GM23338 (cell line): ENCODE data around the gene NPAS4. TPM values are rescaled to one million over a fixed set of nuclear protein-coding genes. Genes with fewer than 3 reads are reported as not detected.

ENCODE experiments used
- ATAC-seq: fragments of 200-7000 bp; cut with Tn5 transposase; 3 replicates; pipeline ENCODE4 v1.9.1; 2020
- DNase-seq: peaks from one replicate; pipeline ENCODE4 v3.0.0-alpha.2; 2015; ENCODE audit warnings: low spot score
- H2AFZ ChIP-seq: fragments of 200-600 bp; sonication (generic); 2 replicates; pipeline ENCODE4 v1.8.0; 2016; ENCODE audit warnings: antibody characterized with exemption, mild to moderate bottlenecking, moderate library complexity
- H3F3A ChIP-seq: fragments of 200-600 bp; sonication (generic); replicated peaks from 2 replicates; pipeline ENCODE4 v1.8.0; 2017; ENCODE audit warnings: antibody characterized with exemption, mixed run types, low read depth
- H3K27ac ChIP-seq: fragments of 200-600 bp; sonication (generic); 2 replicates; pipeline ENCODE4 v1.6.1; 2016; ENCODE audit warnings: low read depth
- H3K27me3 ChIP-seq: fragments of 200-600 bp; sonication (generic); 2 replicates; pipeline ENCODE4 v1.8.0; 2016; ENCODE audit warnings: mild to moderate bottlenecking, mixed run types, moderate library complexity; ENCODE audit not compliant: insufficient read depth
- H3K36me3 ChIP-seq: fragments of 200-600 bp; sonication (generic); 2 replicates; pipeline ENCODE4 v1.8.0; 2016; ENCODE audit warnings: mild to moderate bottlenecking; ENCODE audit not compliant: insufficient read depth
- H3K4me1 ChIP-seq: fragments of 200-600 bp; sonication (generic); 2 replicates; pipeline ENCODE4 v1.8.0; 2016; ENCODE audit warnings: mild to moderate bottlenecking, moderate library complexity; ENCODE audit not compliant: insufficient read depth
- H3K4me2 ChIP-seq: fragments of 200-600 bp; sonication (generic); 2 replicates; pipeline ENCODE4 v1.7.1; 2017; ENCODE audit warnings: mixed run types
- H3K4me3 ChIP-seq: fragments of 200-600 bp; sonication (generic); 2 replicates; pipeline ENCODE4 v1.6.1; 2016; ENCODE audit warnings: mixed run types
- H3K79me2 ChIP-seq: fragments of 200-600 bp; sonication (generic); replicated peaks from 2 replicates; pipeline ENCODE4 v1.8.0; 2017; ENCODE audit warnings: mild to moderate bottlenecking; ENCODE audit not compliant: insufficient read depth
- H3K9me2 ChIP-seq: fragments of 200-600 bp; sonication (generic); 2 replicates; pipeline ENCODE4 v1.8.0; 2017; ENCODE audit not compliant: insufficient read depth
- H4K20me1 ChIP-seq: fragments of 200-600 bp; sonication (generic); replicated peaks from 2 replicates; pipeline ENCODE4 v1.8.0; 2017; ENCODE audit warnings: mild to moderate bottlenecking; ENCODE audit not compliant: insufficient read depth
- H3K27ac Mint-ChIP-seq: 2 replicates; pipeline ENCODE4 v1.8.0; 2020; ENCODE audit warnings: inconsistent platforms, mild to moderate bottlenecking, moderate library complexity, mixed read lengths
- H3K27me3 Mint-ChIP-seq: 3 replicates; pipeline ENCODE4 v1.8.0; 2022; ENCODE audit warnings: low read depth, mild to moderate bottlenecking, moderate library complexity, mixed read lengths, inconsistent platforms; ENCODE audit not compliant: insufficient read depth, poor library complexity
- H3K36me3 Mint-ChIP-seq: 3 replicates; pipeline ENCODE4 v1.8.0; 2021; ENCODE audit warnings: low read depth, mild to moderate bottlenecking, inconsistent platforms, moderate library complexity, mixed read lengths
- H3K4me1 Mint-ChIP-seq: 3 replicates; pipeline ENCODE4 v1.8.0; 2020; ENCODE audit warnings: mild to moderate bottlenecking, inconsistent platforms, mixed read lengths
- H3K4me3 Mint-ChIP-seq: 3 replicates; pipeline ENCODE4 v1.8.0; 2021; ENCODE audit warnings: moderate library complexity, mild to moderate bottlenecking, inconsistent platforms, mixed read lengths
- H3K9me3 Mint-ChIP-seq: 3 replicates; pipeline ENCODE4 v1.8.0; 2020; ENCODE audit warnings: moderate library complexity, mild to moderate bottlenecking, inconsistent platforms, mixed read lengths
- CREB1 ChIP-seq: fragments of 250-450 bp; sonication (Bioruptor Pico); IDR thresholded peaks from 2 replicates; pipeline ENCODE4 v1.5.0; 2020; ENCODE audit warnings: low read depth, mild to moderate bottlenecking, moderate library complexity
- JUNB ChIP-seq: IDR thresholded peaks from one replicate; pipeline ENCODE4 v1.6.1; 2016; ENCODE audit warnings: antibody characterized with exemption; ENCODE audit not compliant: unreplicated experiment
- NANOG ChIP-seq: IDR thresholded peaks from 2 replicates; pipeline ENCODE4 v1.6.1; 2016; ENCODE audit warnings: antibody characterized with exemption, borderline replicate concordance
- POLR2AphosphoS5 ChIP-seq: IDR thresholded peaks from 2 replicates; pipeline ENCODE4 v1.6.1; 2016; ENCODE audit warnings: antibody characterized with exemption, low read depth
- STAT1 ChIP-seq: IDR thresholded peaks from one replicate; pipeline ENCODE4 v1.6.1; 2016; ENCODE audit warnings: antibody characterized with exemption; ENCODE audit not compliant: unreplicated experiment
- ZNF114 ChIP-seq: fragments of 250-450 bp; sonication (Bioruptor Pico); IDR thresholded peaks from 2 replicates; pipeline ENCODE4 v1.5.0; 2020; ENCODE audit warnings: mild to moderate bottlenecking, moderate library complexity
- polyA plus RNA-seq: library from polyadenylated mRNA; unstranded; fragments of >200 nt; fragmentation: Nextera tagmentation; extraction: Ambion mirVana; gene quantifications from 2 replicates; pipeline ENCODE4 v1.2.1, GENCODE V29; 2016
- total RNA-seq: library from RNA; depleted of rRNA; stranded (reverse); fragments of >200 nt; shearing (Covaris generic); gene quantifications from 2 replicates; pipeline ENCODE4 v1.2.3, GENCODE V29; 2014
- TF ChIP-seq, protein P1 (sequence below), 2 experiments: fragments of 200-600 bp in 1 of 2; sonication (generic) in 1 of 2; conservative IDR thresholded peaks; 2 replicates each; pipeline versions ENCODE4 v1.5.1 to v1.6.1; 2016 to 2017; ENCODE audit warnings: antibody characterized with exemption in 2 of 2, low read depth in 2 of 2, mild to moderate bottlenecking in 2 of 2, moderate library complexity in 1 of 2
- TF ChIP-seq, protein P2 (sequence below): IDR thresholded peaks from one replicate; pipeline ENCODE4 v1.6.1; 2018; ENCODE audit warnings: antibody characterized with exemption; ENCODE audit not compliant: unreplicated experiment
- TF ChIP-seq, protein P3 (sequence below): IDR thresholded peaks from 2 replicates; pipeline ENCODE4 v1.6.1; 2016; ENCODE audit warnings: antibody characterized with exemption
- TF ChIP-seq, protein P4 (sequence below): fragments of 250-450 bp; sonication (Bioruptor Pico); IDR thresholded peaks from 2 replicates; pipeline ENCODE4 v1.5.0; 2020; ENCODE audit warnings: mild to moderate bottlenecking, moderate library complexity

NPAS4 gene
- total and polyA plus RNA-seq, 2 experiments from 2014 or later, result 0.71 to 0.97 TPM

DNA sequence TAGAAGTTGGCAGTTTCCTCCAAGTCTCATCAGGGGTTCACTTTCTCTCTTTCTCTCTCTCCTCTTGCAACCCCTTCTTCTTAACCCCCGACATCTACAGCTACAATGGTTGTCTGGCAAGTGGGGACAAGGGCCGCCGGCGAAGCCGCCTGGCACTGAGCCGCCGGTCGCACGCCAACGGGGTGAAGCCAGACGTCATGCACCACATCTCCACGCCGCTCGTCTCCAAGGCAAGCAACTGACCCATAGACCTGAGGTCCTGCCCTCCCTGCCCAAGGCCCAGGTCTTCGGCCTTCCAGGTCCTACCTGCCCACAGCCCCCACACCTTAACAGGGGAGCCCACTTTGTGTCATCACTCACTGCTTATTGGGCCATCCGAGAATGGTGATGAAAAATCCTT is 50.3 kb downstream of the NPAS4 start (continued):
- TF ChIP-seq, protein P1, sequence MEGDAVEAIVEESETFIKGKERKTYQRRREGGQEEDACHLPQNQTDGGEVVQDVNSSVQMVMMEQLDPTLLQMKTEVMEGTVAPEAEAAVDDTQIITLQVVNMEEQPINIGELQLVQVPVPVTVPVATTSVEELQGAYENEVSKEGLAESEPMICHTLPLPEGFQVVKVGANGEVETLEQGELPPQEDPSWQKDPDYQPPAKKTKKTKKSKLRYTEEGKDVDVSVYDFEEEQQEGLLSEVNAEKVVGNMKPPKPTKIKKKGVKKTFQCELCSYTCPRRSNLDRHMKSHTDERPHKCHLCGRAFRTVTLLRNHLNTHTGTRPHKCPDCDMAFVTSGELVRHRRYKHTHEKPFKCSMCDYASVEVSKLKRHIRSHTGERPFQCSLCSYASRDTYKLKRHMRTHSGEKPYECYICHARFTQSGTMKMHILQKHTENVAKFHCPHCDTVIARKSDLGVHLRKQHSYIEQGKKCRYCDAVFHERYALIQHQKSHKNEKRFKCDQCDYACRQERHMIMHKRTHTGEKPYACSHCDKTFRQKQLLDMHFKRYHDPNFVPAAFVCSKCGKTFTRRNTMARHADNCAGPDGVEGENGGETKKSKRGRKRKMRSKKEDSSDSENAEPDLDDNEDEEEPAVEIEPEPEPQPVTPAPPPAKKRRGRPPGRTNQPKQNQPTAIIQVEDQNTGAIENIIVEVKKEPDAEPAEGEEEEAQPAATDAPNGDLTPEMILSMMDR (conservative IDR thresholded peaks at IDR 0.05; ENCODE audit: low read depth in 2 of 2), result no peak
- TF ChIP-seq JUNB (no peak), ZNF114 (CRISPR knock-in tag) (no peak), POLR2AphosphoS5 (no peak), STAT1 (no peak)

DNA sequence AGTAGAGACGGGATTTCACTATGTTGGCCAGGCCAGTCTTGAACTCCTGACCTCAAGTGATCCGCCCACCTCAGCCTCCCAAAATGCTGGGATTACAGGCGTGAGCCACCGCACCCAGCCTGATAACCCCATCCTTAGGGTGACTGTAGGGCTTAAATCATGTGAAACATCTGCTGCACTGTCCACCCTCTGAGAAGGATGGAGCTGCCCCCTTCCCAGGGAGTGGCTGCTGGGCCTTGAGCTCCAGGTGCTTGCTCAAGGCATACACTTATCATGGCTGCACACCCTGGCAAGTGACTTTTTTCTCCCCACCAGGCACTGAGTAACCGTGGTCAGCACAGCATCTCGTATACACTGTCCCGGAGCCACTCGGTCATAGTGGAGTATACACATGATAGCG is 51.2 kb downstream of the NPAS4 start:
- no peaks in the 10 kb centered on the region for H3K27me3 ChIP-seq
- no peaks in the 10 kb centered on the region; the same call in none of the 2 replicates for H4K20me1 ChIP-seq
- Mint-ChIP-seq H3K4me1 (peaks cover 35% of the 10 kb centered on the region), H3K36me3 (peaks cover 3% of the 10 kb centered on the region; the same call in 1 of the 3 replicates), H3K4me3 (no peak overlapping the region), H3K27me3 (peaks cover 9% of the 10 kb centered on the region), H3K9me3 (no peaks in the 10 kb centered on the region), H3K27ac (no peak overlapping the region)
- TF ChIP-seq STAT1, result no peak
- TF ChIP-seq, protein P2, sequence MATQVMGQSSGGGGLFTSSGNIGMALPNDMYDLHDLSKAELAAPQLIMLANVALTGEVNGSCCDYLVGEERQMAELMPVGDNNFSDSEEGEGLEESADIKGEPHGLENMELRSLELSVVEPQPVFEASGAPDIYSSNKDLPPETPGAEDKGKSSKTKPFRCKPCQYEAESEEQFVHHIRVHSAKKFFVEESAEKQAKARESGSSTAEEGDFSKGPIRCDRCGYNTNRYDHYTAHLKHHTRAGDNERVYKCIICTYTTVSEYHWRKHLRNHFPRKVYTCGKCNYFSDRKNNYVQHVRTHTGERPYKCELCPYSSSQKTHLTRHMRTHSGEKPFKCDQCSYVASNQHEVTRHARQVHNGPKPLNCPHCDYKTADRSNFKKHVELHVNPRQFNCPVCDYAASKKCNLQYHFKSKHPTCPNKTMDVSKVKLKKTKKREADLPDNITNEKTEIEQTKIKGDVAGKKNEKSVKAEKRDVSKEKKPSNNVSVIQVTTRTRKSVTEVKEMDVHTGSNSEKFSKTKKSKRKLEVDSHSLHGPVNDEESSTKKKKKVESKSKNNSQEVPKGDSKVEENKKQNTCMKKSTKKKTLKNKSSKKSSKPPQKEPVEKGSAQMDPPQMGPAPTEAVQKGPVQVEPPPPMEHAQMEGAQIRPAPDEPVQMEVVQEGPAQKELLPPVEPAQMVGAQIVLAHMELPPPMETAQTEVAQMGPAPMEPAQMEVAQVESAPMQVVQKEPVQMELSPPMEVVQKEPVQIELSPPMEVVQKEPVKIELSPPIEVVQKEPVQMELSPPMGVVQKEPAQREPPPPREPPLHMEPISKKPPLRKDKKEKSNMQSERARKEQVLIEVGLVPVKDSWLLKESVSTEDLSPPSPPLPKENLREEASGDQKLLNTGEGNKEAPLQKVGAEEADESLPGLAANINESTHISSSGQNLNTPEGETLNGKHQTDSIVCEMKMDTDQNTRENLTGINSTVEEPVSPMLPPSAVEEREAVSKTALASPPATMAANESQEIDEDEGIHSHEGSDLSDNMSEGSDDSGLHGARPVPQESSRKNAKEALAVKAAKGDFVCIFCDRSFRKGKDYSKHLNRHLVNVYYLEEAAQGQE, result no peak
- TF ChIP-seq, protein P1 (conservative IDR thresholded peaks at IDR 0.05; ENCODE audit: low read depth in 2 of 2), result no peak
- TF ChIP-seq, protein P3, sequence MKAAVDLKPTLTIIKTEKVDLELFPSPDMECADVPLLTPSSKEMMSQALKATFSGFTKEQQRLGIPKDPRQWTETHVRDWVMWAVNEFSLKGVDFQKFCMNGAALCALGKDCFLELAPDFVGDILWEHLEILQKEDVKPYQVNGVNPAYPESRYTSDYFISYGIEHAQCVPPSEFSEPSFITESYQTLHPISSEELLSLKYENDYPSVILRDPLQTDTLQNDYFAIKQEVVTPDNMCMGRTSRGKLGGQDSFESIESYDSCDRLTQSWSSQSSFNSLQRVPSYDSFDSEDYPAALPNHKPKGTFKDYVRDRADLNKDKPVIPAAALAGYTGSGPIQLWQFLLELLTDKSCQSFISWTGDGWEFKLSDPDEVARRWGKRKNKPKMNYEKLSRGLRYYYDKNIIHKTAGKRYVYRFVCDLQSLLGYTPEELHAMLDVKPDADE, result no peak
- TF ChIP-seq, protein P4, sequence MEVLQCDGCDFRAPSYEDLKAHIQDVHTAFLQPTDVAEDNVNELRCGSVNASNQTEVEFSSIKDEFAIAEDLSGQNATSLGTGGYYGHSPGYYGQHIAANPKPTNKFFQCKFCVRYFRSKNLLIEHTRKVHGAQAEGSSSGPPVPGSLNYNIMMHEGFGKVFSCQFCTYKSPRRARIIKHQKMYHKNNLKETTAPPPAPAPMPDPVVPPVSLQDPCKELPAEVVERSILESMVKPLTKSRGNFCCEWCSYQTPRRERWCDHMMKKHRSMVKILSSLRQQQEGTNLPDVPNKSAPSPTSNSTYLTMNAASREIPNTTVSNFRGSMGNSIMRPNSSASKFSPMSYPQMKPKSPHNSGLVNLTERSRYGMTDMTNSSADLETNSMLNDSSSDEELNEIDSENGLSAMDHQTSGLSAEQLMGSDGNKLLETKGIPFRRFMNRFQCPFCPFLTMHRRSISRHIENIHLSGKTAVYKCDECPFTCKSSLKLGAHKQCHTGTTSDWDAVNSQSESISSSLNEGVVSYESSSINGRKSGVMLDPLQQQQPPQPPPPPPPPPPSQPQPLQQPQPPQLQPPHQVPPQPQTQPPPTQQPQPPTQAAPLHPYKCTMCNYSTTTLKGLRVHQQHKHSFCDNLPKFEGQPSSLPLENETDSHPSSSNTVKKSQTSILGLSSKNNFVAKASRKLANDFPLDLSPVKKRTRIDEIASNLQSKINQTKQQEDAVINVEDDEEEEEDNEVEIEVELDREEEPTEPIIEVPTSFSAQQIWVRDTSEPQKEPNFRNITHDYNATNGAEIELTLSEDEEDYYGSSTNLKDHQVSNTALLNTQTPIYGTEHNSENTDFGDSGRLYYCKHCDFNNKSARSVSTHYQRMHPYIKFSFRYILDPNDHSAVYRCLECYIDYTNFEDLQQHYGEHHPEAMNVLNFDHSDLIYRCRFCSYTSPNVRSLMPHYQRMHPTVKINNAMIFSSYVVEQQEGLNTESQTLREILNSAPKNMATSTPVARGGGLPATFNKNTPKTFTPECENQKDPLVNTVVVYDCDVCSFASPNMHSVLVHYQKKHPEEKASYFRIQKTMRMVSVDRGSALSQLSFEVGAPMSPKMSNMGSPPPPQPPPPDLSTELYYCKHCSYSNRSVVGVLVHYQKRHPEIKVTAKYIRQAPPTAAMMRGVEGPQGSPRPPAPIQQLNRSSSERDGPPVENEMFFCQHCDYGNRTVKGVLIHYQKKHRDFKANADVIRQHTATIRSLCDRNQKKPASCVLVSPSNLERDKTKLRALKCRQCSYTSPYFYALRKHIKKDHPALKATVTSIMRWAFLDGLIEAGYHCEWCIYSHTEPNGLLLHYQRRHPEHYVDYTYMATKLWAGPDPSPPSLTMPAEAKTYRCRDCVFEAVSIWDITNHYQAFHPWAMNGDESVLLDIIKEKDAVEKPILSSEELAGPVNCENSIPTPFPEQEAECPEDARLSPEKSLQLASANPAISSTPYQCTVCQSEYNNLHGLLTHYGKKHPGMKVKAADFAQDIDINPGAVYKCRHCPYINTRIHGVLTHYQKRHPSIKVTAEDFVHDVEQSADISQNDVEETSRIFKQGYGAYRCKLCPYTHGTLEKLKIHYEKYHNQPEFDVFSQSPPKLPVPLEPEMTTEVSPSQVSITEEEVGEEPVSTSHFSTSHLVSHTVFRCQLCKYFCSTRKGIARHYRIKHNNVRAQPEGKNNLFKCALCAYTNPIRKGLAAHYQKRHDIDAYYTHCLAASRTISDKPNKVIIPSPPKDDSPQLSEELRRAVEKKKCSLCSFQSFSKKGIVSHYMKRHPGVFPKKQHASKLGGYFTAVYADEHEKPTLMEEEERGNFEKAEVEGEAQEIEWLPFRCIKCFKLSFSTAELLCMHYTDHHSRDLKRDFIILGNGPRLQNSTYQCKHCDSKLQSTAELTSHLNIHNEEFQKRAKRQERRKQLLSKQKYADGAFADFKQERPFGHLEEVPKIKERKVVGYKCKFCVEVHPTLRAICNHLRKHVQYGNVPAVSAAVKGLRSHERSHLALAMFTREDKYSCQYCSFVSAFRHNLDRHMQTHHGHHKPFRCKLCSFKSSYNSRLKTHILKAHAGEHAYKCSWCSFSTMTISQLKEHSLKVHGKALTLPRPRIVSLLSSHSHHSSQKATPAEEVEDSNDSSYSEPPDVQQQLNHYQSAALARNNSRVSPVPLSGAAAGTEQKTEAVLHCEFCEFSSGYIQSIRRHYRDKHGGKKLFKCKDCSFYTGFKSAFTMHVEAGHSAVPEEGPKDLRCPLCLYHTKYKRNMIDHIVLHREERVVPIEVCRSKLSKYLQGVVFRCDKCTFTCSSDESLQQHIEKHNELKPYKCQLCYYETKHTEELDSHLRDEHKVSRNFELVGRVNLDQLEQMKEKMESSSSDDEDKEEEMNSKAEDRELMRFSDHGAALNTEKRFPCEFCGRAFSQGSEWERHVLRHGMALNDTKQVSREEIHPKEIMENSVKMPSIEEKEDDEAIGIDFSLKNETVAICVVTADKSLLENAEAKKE, result no peak
- TF ChIP-seq CREB1, result no peak
- no peak for TF ChIP-seq POLR2AphosphoS5
- no peak for TF ChIP-seq NANOG
- TF ChIP-seq ZNF114 (CRISPR knock-in tag), result no peak
- ATAC-seq (no peak), DNase-seq (no peak)
- no peaks in the 10 kb centered on the region for H3K9me2 ChIP-seq
- H3K4me3 ChIP-seq, result no peak overlapping the region
- no peak overlapping the region for H3K4me2 ChIP-seq
- H3K27ac ChIP-seq, result no peak overlapping the region
- peaks cover 28% of the 10 kb centered on the region for H3K4me1 ChIP-seq
- H3F3A ChIP-seq, result 0 out of 2 replicates have a peak, but pooled peaks cover 5% of the 10 kb centered on the region
- H2AFZ ChIP-seq, result no peak overlapping the region
- H3K36me3 ChIP-seq, result no peaks in the 10 kb centered on the region; the same call in 1 of the 2 replicates
- H3K79me2 ChIP-seq, result no peaks in the 10 kb centered on the region
